ENCODE results near the gene MED9. TPM values are rescaled to one million over a fixed set of nuclear protein-coding genes. Genes with fewer than 3 reads are reported as not detected.
"Not testable (repeated sequence)": the region's sequence is repeated elsewhere in the genome, so short reads cannot be mapped to it uniquely, and the experiment has no call there.

MED9 gene
- 10 to 100 TPM; 19.8 to 23.5 (median 22.3) TPM for total RNA-seq
- 14.5 TPM for total RNA-seq (2013)

- ATAC-seq = peak; percentile 95 to 98 (median 98)
- H3K4me1 Mint-ChIP-seq = peaks cover 26 to 47% of the 10 kb centered on the region in 2 donors
- H3K4me3 Mint-ChIP-seq = peak within 1 kb of the TSS; percentile 89
- H3K27ac Mint-ChIP-seq = peak within 1 kb of the TSS; percentile 86 to 91
- Histone ChIP-seq H3K4me1 (ENCODE audit: control insufficient read depth, insufficient read depth, low read length) (peaks cover 19% of the 10 kb centered on the region), H3K36me3 (ENCODE audit: control insufficient read depth, insufficient read depth, low read length) (no peaks in the 10 kb centered on the region), H3K4me3 (ENCODE audit: low read length) (peak within 1 kb of the TSS; percentile 76), H3K27ac (ENCODE audit: low read length) (peak within 1 kb of the TSS; percentile 68), H3K27me3 (ENCODE audit: control insufficient read depth, insufficient read depth, low read length) (no peaks in the 10 kb centered on the region), H3K9me3 (ENCODE audit: control insufficient read depth, insufficient read depth, low read length) (no peaks in the 10 kb centered on the region)
- H3K27me3 Mint-ChIP-seq (ENCODE audit: low read depth in 2 of 2) = peaks cover 0 to 13% of the 10 kb centered on the region in 2 donors
- no peaks in the 10 kb centered on the region for H3K9me3 Mint-ChIP-seq
- intact Hi-C loops (cut with micrococcal nuclease) = no loop called here
- no peak for TF ChIP-seq CTCF (IDR thresholded peaks at IDR 0.05)
- no peaks in the 10 kb centered on the region for H3K36me3 Mint-ChIP-seq
- peak; percentile 94 to 98 for DNase-seq
- WGBS (ENCODE audit: insufficient coverage) = under 1% methylated on average over 47 of the region's 47 CpGs
These were observed at the start of gene MED9 for GRCh38 chr17:17476865-17477467. Gene MED9 (plus strand): TSS chr17:17477000. CDS start chr17:17477042, 42 bp downstream.

- no peak for ATAC-seq
- TF ChIP-seq CTCF (IDR thresholded peaks at IDR 0.05) = no peak
- Histone ChIP-seq H3K9me3 (ENCODE audit: control insufficient read depth, insufficient read depth, low read length) (peaks cover 6% of the 10 kb centered on the region), H3K36me3 (ENCODE audit: control insufficient read depth, insufficient read depth, low read length) (no peaks in the 10 kb centered on the region), H3K27me3 (ENCODE audit: control insufficient read depth, insufficient read depth, low read length) (no peaks in the 10 kb centered on the region), H3K4me3 (ENCODE audit: low read length) (no peak overlapping the region), H3K4me1 (ENCODE audit: control insufficient read depth, insufficient read depth, low read length) (no peaks in the 10 kb centered on the region), H3K27ac (ENCODE audit: low read length) (no peak overlapping the region)
- H3K27ac Mint-ChIP-seq = no peak overlapping the region
- DNase-seq = no peak
- no peaks in the 10 kb centered on the region for H3K36me3 Mint-ChIP-seq
- H3K4me1 Mint-ChIP-seq = no peaks in the 10 kb centered on the region
- no peaks in the 10 kb centered on the region for H3K9me3 Mint-ChIP-seq
- intact Hi-C loops (cut with micrococcal nuclease) = no loop called here
- no peak overlapping the region for H3K4me3 Mint-ChIP-seq
- peaks cover 5 to 24% of the 10 kb centered on the region in 2 donors for H3K27me3 Mint-ChIP-seq (ENCODE audit: low read depth in 2 of 2)
- WGBS (ENCODE audit: insufficient coverage) = 93% methylated on average over 2 of the region's 2 CpGs
These were observed 47.6 kb upstream of the MED9 start for GRCh38 chr17:17429222-17429621.

- H3K36me3 Mint-ChIP-seq; H3K36me3 ChIP-seq (ENCODE audit: control insufficient read depth, insufficient read depth, low read length); H3K4me1 Mint-ChIP-seq; H3K27me3 ChIP-seq (ENCODE audit: control insufficient read depth, insufficient read depth, low read length); H3K4me1 ChIP-seq (ENCODE audit: control insufficient read depth, insufficient read depth, low read length); H3K9me3 ChIP-seq (ENCODE audit: control insufficient read depth, insufficient read depth, low read length); ATAC-seq; H3K27ac Mint-ChIP-seq; H3K27ac ChIP-seq (ENCODE audit: low read length); H3K4me3 ChIP-seq (ENCODE audit: low read length); H3K9me3 Mint-ChIP-seq; H3K4me3 Mint-ChIP-seq; intact Hi-C loops (cut with micrococcal nuclease); DNase-seq: not testable (repeated sequence)
- 88% methylated on average over 2 of the region's 4 CpGs for WGBS (ENCODE audit: insufficient coverage)
- H3K27me3 Mint-ChIP-seq (ENCODE audit: low read depth in 2 of 2) = peaks cover 5 to 24% of the 10 kb centered on the region in 2 donors
These were observed 45.9 kb upstream of the MED9 start for GRCh38 chr17:17430924-17431323.

GRCh38 chr17:17431605-17432004 lies 45.2 kb upstream of the MED9 start:
- Mint-ChIP-seq H3K27me3 (ENCODE audit: low read depth in 2 of 2) (peaks cover 5 to 24% of the 10 kb centered on the region in 2 donors), H3K27ac (no peak overlapping the region), H3K9me3 (no peaks in the 10 kb centered on the region), H3K4me3 (no peak overlapping the region), H3K36me3 (no peaks in the 10 kb centered on the region), H3K4me1 (no peaks in the 10 kb centered on the region)
- intact Hi-C loops (cut with micrococcal nuclease) = no loop called here
- 44% methylated on average over 6 of the region's 6 CpGs for WGBS (ENCODE audit: insufficient coverage)
- Histone ChIP-seq H3K27me3 (ENCODE audit: control insufficient read depth, insufficient read depth, low read length) (no peaks in the 10 kb centered on the region), H3K4me1 (ENCODE audit: control insufficient read depth, insufficient read depth, low read length) (no peaks in the 10 kb centered on the region), H3K9me3 (ENCODE audit: control insufficient read depth, insufficient read depth, low read length) (no peaks in the 10 kb centered on the region), H3K27ac (ENCODE audit: low read length) (no peak overlapping the region), H3K36me3 (ENCODE audit: control insufficient read depth, insufficient read depth, low read length) (no peaks in the 10 kb centered on the region), H3K4me3 (ENCODE audit: low read length) (no peak overlapping the region)
- ATAC-seq (no peak), DNase-seq (no peak)
- TF ChIP-seq CTCF (IDR thresholded peaks at IDR 0.05) = no peak
